HepG2 (cell line): ENCODE measurements around the gene ZFP36L2. TPM values are rescaled to one million over a fixed set of nuclear protein-coding genes. Genes with fewer than 3 reads are reported as not detected.
A peak's percentile ranks its signal among the peaks of the same experiment; 100 is the strongest.

Experiments used
- ATAC-seq: fragments of 200-7000 bp; cut with Tn5 transposase; 3 replicates; pipeline ENCODE4 v1.9.1; 2020; ENCODE audit warnings: mild to moderate bottlenecking, moderate library complexity
- BruUV-seq: library from RNA; stranded (reverse); fragments of 400-500 nt; replicated peaks from 2 replicates; lab custom pipeline; 2021; lab: Mats Ljungman, UMichigan
- CTCF ChIA-PET: fragments of 300-600 bp; formaldehyde crosslinking; extraction: SDS; loops from one replicate; lab custom pipeline; 2021; ENCODE audit warnings: low total read pairs, inconsistent platforms, low intra/inter-chr PET ratio; lab: Yijun Ruan, JAX
- POLR2A ChIA-PET: fragments of 350-600 bp; sonication (Branson Sonifier 250); formaldehyde crosslinking; loops from one replicate; lab custom pipeline; 2020; ENCODE audit warnings: antibody characterized with exemption, inconsistent platforms; lab: Yijun Ruan, JAX
- DNase-seq: peaks from one replicate; pipeline ENCODE4 v3.0.0-alpha.2; 2015; ENCODE audit warnings: low spot score
- FAIRE-seq: peaks from 3 replicates; lab custom pipeline; 2011; peaks lifted over from hg19 to GRCh38; lab: Jason Lieb, UNC
- H2AFZ ChIP-seq: one replicate; pipeline ENCODE4 v1.6.1; 2011; ENCODE audit warnings: low read length, inconsistent platforms
- H3K27ac ChIP-seq: fragments of 300-600 bp; 3 replicates; pipeline ENCODE4 v1.8.0; 2011; ENCODE audit warnings: mixed run types, mild to moderate bottlenecking, mixed read lengths, low read length, inconsistent platforms; ENCODE audit not compliant: insufficient read depth; ENCODE audit errors: extremely low read length
- H3K27me3 ChIP-seq, 2 experiments: fragments of 200-600 bp in 1 of 2; 2 replicates in 1 of 2; 3 replicates in 1 of 2; pipeline versions ENCODE4 v1.6.0 to v1.8.0; 2011; ENCODE audit warnings: low read length in 2 of 2, mild to moderate bottlenecking in 2 of 2, moderate library complexity in 2 of 2, inconsistent platforms in 1 of 2; ENCODE audit not compliant: insufficient read depth in 2 of 2, control insufficient read depth in 1 of 2
- H3K36me3 ChIP-seq, 2 experiments: fragments of 200-600 bp in 1 of 2; replicated peaks in 1 of 2; 2 replicates in 1 of 2; 3 replicates in 1 of 2; pipeline versions ENCODE4 v1.5.1 to v1.8.0; 2011; ENCODE audit warnings: low read length in 2 of 2, inconsistent platforms in 1 of 2; ENCODE audit not compliant: insufficient read depth in 2 of 2, control insufficient read depth in 1 of 2
- H3K4me1 ChIP-seq: 2 replicates; pipeline ENCODE4 v1.5.1; 2012; ENCODE audit warnings: low read length, inconsistent platforms; ENCODE audit not compliant: insufficient read depth
- H3K4me2 ChIP-seq: 2 replicates; pipeline ENCODE4 v1.6.0; 2011; ENCODE audit warnings: low read depth, low read length, inconsistent platforms
- H3K4me3 ChIP-seq, 3 experiments: fragments of 200-600 bp in 1 of 3; sonication (generic), shearing (Covaris generic) in 1 of 3; replicated peaks in 1 of 3; 2 replicates each; pipeline ENCODE4 v1.5.1; 2011 to 2016; ENCODE audit warnings: low read length in 3 of 3, inconsistent platforms in 2 of 3, low read depth in 2 of 3, mild to moderate bottlenecking in 2 of 3, control low read depth in 1 of 3, mixed read lengths in 1 of 3; ENCODE audit not compliant: insufficient read depth in 1 of 3
- H3K79me2 ChIP-seq: one replicate; pipeline ENCODE4 v1.6.1; 2011; ENCODE audit warnings: low read length, inconsistent platforms; ENCODE audit not compliant: insufficient read depth
- H3K9ac ChIP-seq: 2 replicates; pipeline ENCODE4 v1.6.0; 2011; ENCODE audit warnings: mild to moderate bottlenecking, low read depth, low read length, inconsistent platforms; ENCODE audit not compliant: insufficient read depth
- H3K9me3 ChIP-seq: 2 replicates; pipeline ENCODE4 v1.5.1; 2012; ENCODE audit warnings: mild to moderate bottlenecking, low read length
- H4K20me1 ChIP-seq: 2 replicates; pipeline ENCODE4 v1.6.0; 2011; ENCODE audit warnings: inconsistent platforms, mild to moderate bottlenecking, low read length, moderate library complexity; ENCODE audit not compliant: insufficient read depth
- AKNA ChIP-seq: sonication (generic); formaldehyde crosslinking; IDR thresholded peaks from 2 replicates; pipeline ENCODE4 v1.4.0; 2020; ENCODE audit warnings: missing genetic modification reagents, borderline replicate concordance
- DPF2 ChIP-seq: sonication (generic); formaldehyde crosslinking; IDR thresholded peaks from 2 replicates; pipeline ENCODE4 v1.4.0; 2020; ENCODE audit warnings: mild to moderate bottlenecking, low read depth, missing genetic modification reagents, borderline replicate concordance
- GABPB1 ChIP-seq: IDR thresholded peaks from 2 replicates; pipeline ENCODE4 v1.6.1; 2016; ENCODE audit warnings: mild to moderate bottlenecking, missing genetic modification reagents, moderate library complexity, missing compliant biosample characterization
- GFI1 ChIP-seq: sonication (generic); formaldehyde crosslinking; IDR thresholded peaks from 2 replicates; pipeline ENCODE4 v1.5.0; 2020; ENCODE audit warnings: missing genetic modification reagents, mild to moderate bottlenecking, borderline replicate concordance
- GMEB1 ChIP-seq: sonication (generic); formaldehyde crosslinking; IDR thresholded peaks from 2 replicates; pipeline ENCODE4 v1.5.1; 2020; ENCODE audit warnings: missing genetic modification reagents, mild to moderate bottlenecking, borderline replicate concordance
- HCFC1 ChIP-seq: fragments of 150-350 bp; IDR thresholded peaks from 2 replicates; pipeline ENCODE4 v1.6.1; 2014; ENCODE audit warnings: low read depth, low read length
- KLF16 ChIP-seq, 2 experiments: sonication (generic) in 1 of 2; formaldehyde crosslinking in 1 of 2; IDR thresholded peaks; 2 replicates each; pipeline versions ENCODE4 v1.6.1 to v1.8.0; 2016 to 2023; ENCODE audit warnings: missing genetic modification reagents in 2 of 2, missing compliant biosample characterization in 1 of 2
- PCBP1 ChIP-seq: fragments of 200-400 bp; formaldehyde crosslinking; IDR thresholded peaks from 2 replicates; pipeline ENCODE4 v1.6.1; 2017; ENCODE audit warnings: mild to moderate bottlenecking, low read depth, low read length, borderline replicate concordance
- REPIN1 ChIP-seq: sonication (generic); formaldehyde crosslinking; IDR thresholded peaks from 2 replicates; pipeline ENCODE4 v1.8.0; 2022; ENCODE audit warnings: missing genetic modification reagents, low read depth, mild to moderate bottlenecking, borderline replicate concordance
- SAP130 ChIP-seq: IDR thresholded peaks from 2 replicates; pipeline ENCODE4 v1.6.1; 2016; ENCODE audit warnings: low read depth
- TGIF2 ChIP-seq: IDR thresholded peaks from 2 replicates; pipeline ENCODE4 v1.6.1; 2016; ENCODE audit warnings: control low read depth, missing compliant biosample characterization
- ZKSCAN1 ChIP-seq: fragments of 150-350 bp; IDR thresholded peaks from 2 replicates; pipeline ENCODE4 v1.6.1; 2014; ENCODE audit warnings: low read length
- ZNF577 ChIP-seq: sonication (generic); formaldehyde crosslinking; IDR thresholded peaks from 2 replicates; pipeline ENCODE4 v1.4.0; 2020; ENCODE audit warnings: mild to moderate bottlenecking, low read depth, missing genetic modification reagents, borderline replicate concordance
- WGBS: methylation state at CpG from one replicate; pipeline ENCODE4 v1.1.6; 2017; ENCODE audit warnings: low lambda C conversion rate; 5-methylcytosine and 5-hydroxymethylcytosine counted together
- in situ Hi-C: cut with HindIII; loops from 2 replicates; pipeline ENCODE4 v1.10.0; 2017; ENCODE audit warnings: low pct_unique_long_range_greater_than_20kb; ENCODE audit not compliant: extremely low pct_ligation_motif_present
- intact Hi-C: fragments of 100-400 bp; cut with micrococcal nuclease; formaldehyde crosslinking; loops from one replicate; pipeline ENCODE4 v1.10.0; 2022; ENCODE audit not compliant: unreplicated experiment
- polyA plus RNA-seq, 8 experiments: library from polyadenylated mRNA; depleted of rRNA in 3 of 8; stranded (reverse) in 7 of 8; unstranded in 1 of 8; fragments of >200 nt; fragmentation: Illumina TruSeq in 4 of 8; extraction: Trizol in 4 of 8; gene quantifications; 2 replicates each; pipeline versions ENCODE4 v1.2.1 to v1.2.3, GENCODE V29; 2011 to 2016; ENCODE audit warnings: low read depth in 4 of 8, missing spikeins in 1 of 8, mixed read lengths in 1 of 8; ENCODE audit not compliant: insufficient read depth in 1 of 8
- total RNA-seq, 5 experiments: library from RNA; depleted of rRNA; stranded (reverse); fragments of >200 nt; fragmentation: Illumina TruSeq; extraction: Trizol; gene quantifications; 2 replicates each; pipeline ENCODE4 v1.2.3, GENCODE V29; 2016; ENCODE audit warnings: low read depth in 1 of 5

Gene ZFP36L2
- total and polyA plus RNA-seq, 2 of the 13 experiments (the other 11 are each of a cell fraction or from before 2014, with no cell fraction given) = 11.2 to 21.8 TPM

- TF ChIP-seq GABPB1 (CRISPR knock-in tag) = peak; percentile 17; the same call in 1 of the 2 replicates
These were observed 33.4 kb downstream of the ZFP36L2 start (continued) for GRCh38 chr2:43192744-43193651.

- H3K9me3 ChIP-seq = no peaks in the 10 kb centered on the region
- WGBS = 80% methylated on average over 3 of the region's 3 CpGs
- no peak overlapping the region for H3K4me3 ChIP-seq
- no peak for DNase-seq
- H3K4me2 ChIP-seq = no peak overlapping the region
- BruUV-seq = no TSS peak
- H3K27me3 ChIP-seq = no peaks in the 10 kb centered on the region
- no peak for ATAC-seq
- no peaks in the 10 kb centered on the region for H3K79me2 ChIP-seq
- intact Hi-C loops = loop anchor here (1.0 kb wide), 1 partner anchor 32 kb away; no protein-coding TSS in a partner anchor
- peak overlapping the region; percentile 9; the same call in 1 of the 2 replicates for H3K9ac ChIP-seq
- H3K27ac ChIP-seq = peak overlapping the region; percentile 35
- H3K36me3 ChIP-seq = no peaks in the 10 kb centered on the region
- H4K20me1 ChIP-seq = no peaks in the 10 kb centered on the region
- in situ Hi-C loops = no loop called here
- ChIA-PET POLR2A (interaction anchor here (1.3 to 10.9 kb wide), 7 partner anchors 8 to 213 kb away, joined by 3 to 324 read pairs (median 19); partner anchors contain the start of gene ZFP36L2), CTCF (no interaction called here)
- H3K4me1 ChIP-seq = peaks cover 96% of the 10 kb centered on the region
- no peak overlapping the region for H2AFZ ChIP-seq
- no peak for FAIRE-seq
- TF ChIP-seq HCFC1 = no peak
- TF ChIP-seq PCBP1 = no peak
- TF ChIP-seq GMEB1 (CRISPR knock-in tag) = no peak
- no peak for TF ChIP-seq TGIF2 (CRISPR knock-in tag)
- no peak for TF ChIP-seq REPIN1 (CRISPR knock-in tag)
- no peak for TF ChIP-seq DPF2 (CRISPR knock-in tag)
- TF ChIP-seq KLF16 (CRISPR knock-in tag; IDR thresholded peaks at IDR 0.05) = no peak
- no peak for TF ChIP-seq ZNF577 (CRISPR knock-in tag)
- TF ChIP-seq SAP130 (CRISPR knock-in tag) = no peak
- 0 out of 2 replicates have a peak, but pooled peaks have one; percentile 35 for TF ChIP-seq GFI1 (CRISPR knock-in tag)
- no peak for TF ChIP-seq ZKSCAN1
- TF ChIP-seq AKNA (CRISPR knock-in tag) = no peak
These were observed 34.4 kb downstream of the ZFP36L2 start for GRCh38 chr2:43191947-43192516.
